Naive thymus-derived CD4-positive, alpha-beta T cell (primary cell): ENCODE data around the gene TMC8. TPM values are rescaled to one million over a fixed set of nuclear protein-coding genes. Genes with fewer than 3 reads are reported as not detected.
"Not testable (repeated sequence)": the region's sequence is repeated elsewhere in the genome, so short reads cannot be mapped to it uniquely, and the experiment has no call there.

ENCODE experiments used
- ATAC-seq: fragments of 150-1000 bp; cut with Tn5 transposase; 2 replicates; pipeline ENCODE4 v1.10.0; 2021; ENCODE audit warnings: mild to moderate bottlenecking, moderate library complexity
- CTCF ChIA-PET: fragments of 350-600 bp; sonication (Branson Sonifier 250); formaldehyde crosslinking; loops from one replicate; lab custom pipeline; 2021; ENCODE audit warnings: antibody characterized with exemption; lab: Charles Lee
- POLR2A ChIA-PET: fragments of 350-600 bp; sonication (Branson Sonifier 250); formaldehyde crosslinking; loops from one replicate; lab custom pipeline; 2021; ENCODE audit warnings: antibody characterized with exemption, inconsistent platforms; lab: Charles Lee
- DNase-seq, 9 donors: peaks; one replicate each; pipeline versions ENCODE4 v3.0.0 to v3.0.0-alpha.2; 2020 to 2022; ENCODE audit warnings: mixed read lengths in 1 of 9
- H3K27ac ChIP-seq: one replicate; pipeline ENCODE4 v1.7.0; 2013; ENCODE audit warnings: mild to moderate bottlenecking, low read depth, low read length, moderate library complexity
- H3K27me3 ChIP-seq, 2 donors: one replicate each; pipeline ENCODE4 v1.7.0; 2013; ENCODE audit warnings: low read length in 2 of 2, mild to moderate bottlenecking in 2 of 2, moderate library complexity in 2 of 2; ENCODE audit not compliant: control insufficient read depth in 2 of 2, insufficient read depth in 2 of 2
- H3K36me3 ChIP-seq, 3 experiments: 1 replicate in 2 of 3; 2 replicates in 1 of 3; pipeline ENCODE4 v1.7.0; 2013; ENCODE audit warnings: low read length in 3 of 3, mild to moderate bottlenecking in 3 of 3, moderate library complexity in 1 of 3; ENCODE audit not compliant: insufficient read depth in 3 of 3, control insufficient read depth in 2 of 3
- H3K4me1 ChIP-seq, 2 donors: one replicate each; pipeline ENCODE4 v1.7.0; 2013; ENCODE audit warnings: low read length in 2 of 2, mild to moderate bottlenecking in 2 of 2, moderate library complexity in 1 of 2; ENCODE audit not compliant: control insufficient read depth in 2 of 2, insufficient read depth in 2 of 2
- H3K4me3 ChIP-seq: 2 replicates; pipeline ENCODE4 v1.7.0; 2013; ENCODE audit warnings: mild to moderate bottlenecking, low read length
- H3K9me3 ChIP-seq, 3 experiments: 1 replicate in 2 of 3; 2 replicates in 1 of 3; pipeline ENCODE4 v1.7.0; 2013; ENCODE audit warnings: low read length in 3 of 3; ENCODE audit not compliant: control insufficient read depth in 2 of 3
- H3K27ac Mint-ChIP-seq, 9 donors: one replicate each; pipeline ENCODE4 v1.8.0; 2020 to 2022; ENCODE audit warnings: mixed read lengths in 9 of 9, mild to moderate bottlenecking in 8 of 9, moderate library complexity in 5 of 9, inconsistent platforms in 2 of 9
- H3K27me3 Mint-ChIP-seq, 5 donors: one replicate each; pipeline ENCODE4 v1.8.0; 2021 to 2022; ENCODE audit warnings: mixed read lengths in 5 of 5, mild to moderate bottlenecking in 1 of 5
- H3K36me3 Mint-ChIP-seq, 5 donors: one replicate each; pipeline ENCODE4 v1.8.0; 2020 to 2022; ENCODE audit warnings: mixed read lengths in 5 of 5, mild to moderate bottlenecking in 3 of 5, inconsistent platforms in 1 of 5
- H3K4me1 Mint-ChIP-seq, 7 donors: one replicate each; pipeline ENCODE4 v1.8.0; 2020 to 2022; ENCODE audit warnings: mixed read lengths in 7 of 7, mild to moderate bottlenecking in 3 of 7, inconsistent platforms in 1 of 7
- H3K4me3 Mint-ChIP-seq, 10 donors: one replicate each; pipeline ENCODE4 v1.8.0; 2020 to 2022; ENCODE audit warnings: mild to moderate bottlenecking in 10 of 10, mixed read lengths in 10 of 10, moderate library complexity in 6 of 10, inconsistent platforms in 2 of 10
- H3K9me3 Mint-ChIP-seq, 11 donors: one replicate each; pipeline ENCODE4 v1.8.0; 2020 to 2022; ENCODE audit warnings: mixed read lengths in 11 of 11, mild to moderate bottlenecking in 4 of 11, inconsistent platforms in 1 of 11, moderate library complexity in 1 of 11
- intact Hi-C, 2 donors: fragments of 100-400 bp; cut with micrococcal nuclease; formaldehyde crosslinking; loops; one replicate each; pipeline ENCODE4 v1.15.1; 2023
- polyA plus RNA-seq, 2 donors: library from polyadenylated mRNA; unstranded; fragments of 300-500 nt; fragmentation: Illumina TruSeq; gene quantifications; one replicate each; pipeline ENCODE4 v1.2.3, GENCODE V29; 2021
- total RNA-seq, 6 experiments: library from RNA in 5 of 6; stranded (reverse) in 5 of 6; gene quantifications; 1 replicate in 5 of 6; 2 replicates in 1 of 6; pipeline ENCODE4 v1.2.3 and lab custom pipeline; 2021 to 2026

Gene TMC8
- total and polyA plus RNA-seq, 7 experiments from 2014 or later: 94.4 to 593 (median 492) TPM

- Mint-ChIP-seq H3K4me3 (peak overlapping the region in 5 of 10 donors; percentile 17 to 62 (median 34)), H3K36me3 (peaks cover 0 to 10% (median 0%) of the 10 kb centered on the region in 5 donors), H3K27ac (peak overlapping the region in 7 of 9 donors; percentile 36 to 91 (median 76)), H3K4me1 (peaks cover 32 to 62% (median 58%) of the 10 kb centered on the region in 7 donors)
- ATAC-seq, CTCF ChIA-PET, H3K9me3 Mint-ChIP-seq, H3K27me3 Mint-ChIP-seq, H3K4me3 ChIP-seq, H3K27ac ChIP-seq, DNase-seq, H3K9me3 ChIP-seq, H3K27me3 ChIP-seq: not testable (repeated sequence)
- peaks cover 0 to 18% (median 0%) of the 10 kb centered on the region in 3 experiments for H3K36me3 ChIP-seq
- peaks cover 16 to 43% of the 10 kb centered on the region in 2 donors for H3K4me1 ChIP-seq
- POLR2A ChIA-PET: interaction anchor here (0.6 to 2.9 kb wide), 5 partner anchors 32 to 52 kb away, joined by 4 to 13 read pairs (median 5); partner anchors contain the start of gene TMC8
- intact Hi-C loops: loop anchor here in 1 of 2 donors (10.0 kb wide), 1 partner anchor 627 kb away; no protein-coding TSS in a partner anchor
These were observed 41.1 kb downstream of the TMC8 start for GRCh38 chr17:78171591-78172248.

- Mint-ChIP-seq H3K36me3 (peaks cover 0 to 10% (median 0%) of the 10 kb centered on the region in 5 donors), H3K27me3 (no peaks in the 10 kb centered on the region), H3K4me3 (peak overlapping the region in 7 of 10 donors; percentile 13 to 81 (median 34)), H3K27ac (peak overlapping the region; percentile 41 to 96 (median 80)), H3K4me1 (peaks cover 32 to 66% (median 63%) of the 10 kb centered on the region in 7 donors), H3K9me3 (no peaks in the 10 kb centered on the region)
- no peaks in the 10 kb centered on the region for H3K9me3 ChIP-seq
- peaks cover 16 to 46% of the 10 kb centered on the region in 2 donors for H3K4me1 ChIP-seq
- H3K4me3 ChIP-seq: no peak overlapping the region
- ChIA-PET POLR2A (interaction anchor here (0.9 to 2.9 kb wide), 5 partner anchors 35 to 80 kb away, joined by 3 to 13 read pairs (median 4); partner anchors contain the start of gene TMC8), CTCF (no interaction called here)
- intact Hi-C loops: loop anchor here in 1 of 2 donors (10.0 kb wide), 1 partner anchor 628 kb away; no protein-coding TSS in a partner anchor
- no peak for DNase-seq
- peaks cover 0 to 18% (median 0%) of the 10 kb centered on the region in 3 experiments for H3K36me3 ChIP-seq
- H3K27me3 ChIP-seq: no peaks in the 10 kb centered on the region
- peak; percentile 9 for ATAC-seq
- peak overlapping the region; percentile 39 for H3K27ac ChIP-seq
These were observed 41.9 kb downstream of the TMC8 start for GRCh38 chr17:78172249-78173051.

GRCh38 chr17:78173097-78173715 is 42.6 kb downstream of the TMC8 start:
- Histone ChIP-seq H3K9me3 (no peaks in the 10 kb centered on the region), H3K36me3 (peaks cover 0 to 18% (median 0%) of the 10 kb centered on the region in 3 experiments), H3K27me3 (no peaks in the 10 kb centered on the region), H3K4me3 (no peak overlapping the region), H3K27ac (peak overlapping the region; percentile 39), H3K4me1 (peaks cover 16 to 42% of the 10 kb centered on the region in 2 donors)
- no peaks in the 10 kb centered on the region for H3K9me3 Mint-ChIP-seq
- intact Hi-C loops: loop anchor here in 1 of 2 donors (10.0 kb wide), 1 partner anchor 628 kb away; no protein-coding TSS in a partner anchor
- peak; percentile 42 for ATAC-seq
- H3K36me3 Mint-ChIP-seq: peaks cover 0 to 10% (median 0%) of the 10 kb centered on the region in 5 donors
- peak overlapping the region; percentile 15 to 81 (median 46) for H3K4me3 Mint-ChIP-seq
- ChIA-PET CTCF (interaction anchor here (3.7 kb wide), 1 partner anchor 61 kb away, joined by 34 read pairs; no protein-coding TSS in a partner anchor), POLR2A (interaction anchor here (0.8 to 2.9 kb wide), 5 partner anchors 35 to 79 kb away, joined by 3 to 13 read pairs (median 3); no protein-coding TSS in a partner anchor)
- no peaks in the 10 kb centered on the region for H3K27me3 Mint-ChIP-seq
- H3K27ac Mint-ChIP-seq: peak overlapping the region; percentile 41 to 96 (median 91)
- DNase-seq: peak in 3 of 9 donors; percentile 29 to 35 (median 32)
- peaks cover 32 to 66% (median 63%) of the 10 kb centered on the region in 7 donors for H3K4me1 Mint-ChIP-seq

GRCh38 chr17:78174346-78174869 is 43.8 kb downstream of the TMC8 start:
- Mint-ChIP-seq H3K9me3 (no peaks in the 10 kb centered on the region), H3K4me1 (peaks cover 32 to 66% (median 63%) of the 10 kb centered on the region in 7 donors), H3K27ac (peak overlapping the region in 5 of 9 donors; percentile 60 to 93 (median 80)), H3K36me3 (peaks cover 0 to 10% (median 0%) of the 10 kb centered on the region in 5 donors), H3K4me3 (peak overlapping the region in 2 of 10 donors; percentile 55 to 62), H3K27me3 (no peaks in the 10 kb centered on the region)
- no peak overlapping the region for H3K4me3 ChIP-seq
- POLR2A ChIA-PET: interaction anchor here (0.7 to 3.3 kb wide), 7 partner anchors 41 to 66 kb away, joined by 3 to 25 read pairs (median 3); partner anchors contain the start of gene TMC8
- ATAC-seq (peak; percentile 42), DNase-seq (no peak)
- H3K9me3 ChIP-seq: no peaks in the 10 kb centered on the region
- H3K27me3 ChIP-seq: no peaks in the 10 kb centered on the region
- H3K27ac ChIP-seq: peak overlapping the region; percentile 48
- CTCF ChIA-PET: interaction anchor here (0.6 to 3.7 kb wide), 2 partner anchors 27 to 63 kb away, joined by 3 to 34 read pairs; no protein-coding TSS in a partner anchor
- peaks cover 0 to 18% (median 0%) of the 10 kb centered on the region in 3 experiments for H3K36me3 ChIP-seq
- intact Hi-C loops: loop anchor here in 1 of 2 donors (10.0 kb wide), 1 partner anchor 630 kb away; no protein-coding TSS in a partner anchor
- H3K4me1 ChIP-seq: peaks cover 16 to 39% of the 10 kb centered on the region in 2 donors

- peak overlapping the region in 2 of 9 donors; percentile 2 to 33 for H3K27ac Mint-ChIP-seq
- CTCF ChIA-PET: interaction anchor here (0.5 to 3.7 kb wide), 7 partner anchors 26 to 156 kb away, joined by 3 to 34 read pairs (median 7); no protein-coding TSS in a partner anchor
- H3K4me3 ChIP-seq: no peak overlapping the region
- H3K27me3 ChIP-seq: no peaks in the 10 kb centered on the region
- no peaks in the 10 kb centered on the region for H3K27me3 Mint-ChIP-seq
- peaks cover 32 to 63% (median 58%) of the 10 kb centered on the region in 7 donors for H3K4me1 Mint-ChIP-seq
- peaks cover 0 to 10% (median 0%) of the 10 kb centered on the region in 5 donors for H3K36me3 Mint-ChIP-seq
- H3K9me3 Mint-ChIP-seq: no peaks in the 10 kb centered on the region
- intact Hi-C loops: loop anchor here in 1 of 2 donors (10.0 kb wide), 1 partner anchor 630 kb away; no protein-coding TSS in a partner anchor
- H3K4me1 ChIP-seq: peaks cover 16 to 34% of the 10 kb centered on the region in 2 donors
- H3K27ac ChIP-seq: no peak overlapping the region
- no peak for ATAC-seq
- H3K9me3 ChIP-seq: no peaks in the 10 kb centered on the region
- H3K4me3 Mint-ChIP-seq: peak overlapping the region in 1 of 10 donors; percentile 41
- DNase-seq: no peak
- POLR2A ChIA-PET: interaction anchor here (0.9 to 3.3 kb wide), 7 partner anchors 41 to 66 kb away, joined by 3 to 25 read pairs (median 3); partner anchors contain the start of genes TMC6 and TMC8
- H3K36me3 ChIP-seq: peaks cover 0 to 18% (median 0%) of the 10 kb centered on the region in 3 experiments
These were observed 44.5 kb downstream of the TMC8 start for GRCh38 chr17:78174870-78175642.
